Glomerular visceral epithelial cell (primary cell): ENCODE measurements around the gene TXLNA.
"Not testable (repeated sequence)": the region's sequence is repeated elsewhere in the genome, so short reads cannot be mapped to it uniquely, and the experiment has no call there.

ENCODE experiments used
- DNase-seq: peaks from one replicate; pipeline ENCODE4 v3.0.0-alpha.2; 2016; ENCODE audit errors: extremely low spot score

TXLNA gene

DNA sequence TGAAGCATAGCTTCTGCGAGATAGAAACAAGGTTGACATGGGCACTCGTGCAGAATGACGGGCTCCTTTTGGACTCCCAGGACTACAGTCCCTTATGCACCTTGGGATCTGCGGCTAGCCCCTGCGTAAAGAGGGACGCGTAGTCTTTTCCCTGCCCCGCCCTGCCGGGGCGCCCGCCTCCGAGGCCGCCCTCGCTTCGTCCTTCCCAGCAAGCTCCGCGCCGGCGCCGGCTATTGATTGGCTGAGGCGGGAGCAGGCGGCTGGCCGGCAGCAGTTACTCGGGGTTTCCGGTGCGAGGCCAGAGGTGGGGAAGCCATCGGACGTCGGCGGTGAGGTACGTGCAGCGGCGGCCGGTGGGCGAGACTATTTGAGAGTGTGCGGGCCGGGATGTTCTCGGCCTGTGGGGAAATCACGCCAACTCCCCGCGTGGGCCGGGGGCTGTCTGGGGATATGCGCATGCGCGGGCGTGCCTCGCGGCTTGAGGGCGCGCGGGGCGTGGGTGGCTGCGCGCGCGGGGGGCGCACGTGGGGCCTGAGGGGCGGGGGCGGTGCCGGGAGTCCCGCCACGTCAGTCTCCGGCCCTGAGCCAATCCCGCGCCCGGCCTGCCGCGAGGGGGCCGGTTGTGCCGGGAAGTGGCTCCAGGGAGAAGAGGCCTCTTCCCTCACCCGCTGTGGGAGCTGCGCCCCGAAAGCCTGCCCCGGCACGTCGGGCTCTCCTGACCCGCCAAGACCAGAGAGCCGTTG is at the start of gene TXLNA:
Gene TXLNA (plus strand): TSS at position 233 of the 743 bp plus-strand sequence. CDS start 671 bp downstream, outside the sequence.
- peak; percentile 92 for DNase-seq

DNA sequence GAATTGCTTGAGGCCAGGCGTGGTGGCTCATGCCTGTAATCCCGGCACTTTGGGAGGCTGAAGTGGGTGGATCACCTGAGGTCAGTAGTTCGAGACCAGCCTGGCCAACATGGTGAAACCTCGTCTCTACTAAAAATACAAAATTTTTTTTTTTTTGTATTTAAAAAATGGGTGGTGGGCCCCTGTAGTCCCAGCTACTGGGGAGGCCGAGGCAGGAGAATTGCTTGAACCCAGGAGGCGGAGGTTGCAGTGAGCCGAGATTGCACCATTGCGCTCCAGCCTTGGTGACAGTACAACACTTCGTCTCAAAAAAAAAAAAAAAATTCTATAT is 45.6 kb upstream of the TXLNA start:
- DNase-seq, result not testable (repeated sequence)

DNA sequence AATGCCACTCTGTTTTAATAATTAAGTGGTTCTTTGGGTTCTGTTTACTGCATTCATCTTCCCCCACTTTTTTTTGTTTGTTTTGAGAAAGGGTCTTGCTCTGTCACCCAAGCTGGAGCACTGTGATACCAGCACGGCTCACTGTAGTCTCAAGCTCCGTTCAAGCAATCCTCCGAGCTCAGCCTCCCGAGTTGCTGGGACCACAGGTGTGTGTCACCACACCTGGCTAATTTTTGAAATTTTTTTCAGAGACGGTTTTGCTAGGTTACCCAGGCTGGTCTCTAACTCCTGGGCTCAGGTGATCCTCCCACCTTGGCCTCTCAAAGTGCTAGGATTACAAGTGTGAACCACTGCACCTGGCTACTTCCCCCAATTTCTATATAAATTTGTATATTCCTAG is 42.4 kb upstream of the TXLNA start:
- DNase-seq, result no peak

DNA sequence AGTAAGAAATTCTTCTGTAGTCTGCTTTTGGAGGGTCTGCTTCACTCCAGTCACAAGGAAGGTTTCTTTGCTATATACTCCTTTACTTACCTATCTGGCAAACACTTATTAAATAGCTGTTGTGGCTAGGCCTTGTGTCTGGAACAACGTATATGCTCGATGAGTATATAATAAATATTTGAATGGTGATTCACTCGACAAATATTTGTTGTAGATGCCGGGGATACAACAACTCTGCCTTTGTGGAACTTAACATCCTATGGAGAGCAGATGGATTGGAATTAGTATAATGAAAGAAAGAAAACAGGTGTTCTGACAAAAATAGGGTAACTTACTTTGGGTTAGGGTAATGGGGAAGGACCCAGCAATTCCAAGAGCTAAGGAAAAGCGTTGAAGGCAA is 40.5 kb upstream of the TXLNA start:
- peak; percentile 25 for DNase-seq

DNA sequence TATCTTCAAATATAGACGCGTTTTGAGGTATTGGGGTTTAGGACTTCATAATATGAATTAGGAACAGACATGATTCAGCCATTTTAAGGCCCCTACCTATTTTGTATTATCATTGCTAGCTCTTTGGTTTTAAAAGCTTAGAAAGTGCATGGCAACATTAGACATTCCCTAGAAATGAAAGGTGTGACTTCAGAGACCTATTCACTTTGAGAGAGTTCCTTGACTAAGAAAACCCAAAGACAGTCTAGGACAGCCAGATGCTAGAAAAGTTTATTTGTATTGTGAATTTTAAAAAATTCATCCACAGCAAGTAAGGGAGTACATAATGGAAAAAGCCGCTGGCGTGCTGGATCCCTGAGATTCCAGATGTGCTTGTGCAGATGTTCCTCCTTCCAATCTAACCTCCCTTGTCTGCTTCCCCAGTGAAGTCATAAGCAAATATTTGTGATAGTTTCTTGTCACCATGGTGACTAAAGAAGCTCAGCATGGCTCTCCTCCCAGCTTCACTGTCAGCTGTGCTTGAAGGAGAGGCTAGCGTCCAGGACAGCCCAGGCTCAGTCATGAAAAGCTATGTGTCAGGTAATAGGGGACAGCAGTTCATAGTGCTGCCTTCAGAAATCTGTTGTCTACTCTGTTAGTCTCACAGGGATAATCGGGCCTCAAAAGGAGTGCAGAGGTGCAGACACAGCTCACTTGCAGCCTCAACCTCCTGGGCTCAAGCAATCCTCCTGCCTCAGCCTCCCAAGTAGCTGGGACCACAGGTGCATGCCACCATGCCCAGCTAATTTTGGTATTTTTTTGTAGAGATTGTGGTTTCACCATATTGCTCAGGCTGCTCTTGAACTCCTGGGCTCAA is 36.8 kb upstream of the TXLNA start:
- peak; percentile 52 for DNase-seq

DNA sequence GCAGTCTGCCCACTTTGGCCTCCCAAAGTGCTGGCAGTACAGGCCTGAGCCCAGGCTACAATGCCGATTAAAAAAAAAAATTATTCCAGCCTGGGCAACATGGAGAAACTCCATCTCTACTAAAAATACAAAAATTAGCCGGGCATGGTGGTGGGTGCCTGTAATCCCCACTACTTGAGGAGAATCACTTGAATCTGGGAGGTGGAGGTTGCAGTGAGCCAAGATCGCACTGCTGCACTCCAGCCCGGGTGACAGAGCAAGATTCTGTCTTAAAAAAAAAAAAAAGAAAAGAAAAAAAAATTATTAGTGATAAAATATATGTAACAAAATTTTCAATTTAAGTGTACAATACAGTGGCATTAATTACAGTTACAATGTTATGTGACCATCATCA is 36.2 kb upstream of the TXLNA start:
- not testable (repeated sequence) for DNase-seq

DNA sequence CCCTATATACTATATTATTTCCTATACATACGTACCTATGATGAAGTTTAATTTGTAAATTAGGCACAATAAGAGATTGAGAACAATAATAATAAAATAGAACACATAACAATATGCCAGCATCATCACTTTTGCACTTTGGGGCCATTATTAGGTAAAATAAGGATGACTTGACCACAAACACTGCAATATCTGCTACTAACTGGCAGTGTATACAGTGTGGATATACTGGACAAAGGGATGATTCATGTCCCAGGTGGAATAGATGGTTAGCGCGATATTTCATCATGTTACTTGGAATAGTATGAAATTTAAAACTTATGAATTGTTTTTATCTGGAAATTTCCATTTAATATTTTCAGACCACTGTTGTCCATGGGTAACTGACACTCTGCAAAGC is 35.4 kb upstream of the TXLNA start:
- DNase-seq, result no peak

DNA sequence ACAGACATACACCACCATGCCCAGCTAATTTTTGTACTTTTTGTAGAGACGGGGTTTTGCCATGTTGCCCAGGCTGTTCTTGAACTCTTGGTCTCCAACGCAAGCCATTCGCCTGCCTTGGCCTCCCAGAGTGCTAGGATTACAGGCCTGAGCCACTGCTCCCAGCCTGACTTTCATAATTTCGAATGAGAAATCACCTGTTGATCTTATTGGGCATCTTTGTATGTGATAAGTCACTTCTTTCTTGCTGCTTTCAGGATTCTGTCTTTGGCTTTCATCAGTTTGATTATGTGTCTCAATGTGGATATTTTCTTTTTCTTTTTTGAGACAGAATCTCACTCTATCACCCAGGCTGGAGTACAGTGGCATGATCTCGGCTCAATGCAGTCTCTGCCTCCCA is 31.7 kb upstream of the TXLNA start:
- not testable (repeated sequence) for DNase-seq

DNA sequence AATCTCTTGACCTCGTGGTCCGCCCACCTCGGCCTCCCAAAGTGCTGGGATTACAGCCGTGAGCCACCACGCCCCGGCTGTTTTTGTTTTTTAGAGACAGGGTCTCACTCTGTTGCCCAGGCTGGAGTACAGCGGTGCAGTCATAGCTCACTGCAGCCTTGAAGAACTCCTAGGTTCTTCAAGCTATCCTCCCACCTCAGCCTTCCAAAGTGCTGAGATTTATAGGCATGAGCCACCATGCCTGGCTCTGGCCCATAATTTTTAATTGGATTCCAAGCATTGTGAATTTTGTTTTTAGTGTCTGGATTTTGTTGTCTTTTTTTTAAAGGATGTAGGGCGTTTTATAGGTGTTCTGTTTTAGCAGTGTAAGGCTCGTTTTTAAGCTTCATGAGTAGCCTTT is 28.6 kb upstream of the TXLNA start:
- DNase-seq, result no peak

DNA sequence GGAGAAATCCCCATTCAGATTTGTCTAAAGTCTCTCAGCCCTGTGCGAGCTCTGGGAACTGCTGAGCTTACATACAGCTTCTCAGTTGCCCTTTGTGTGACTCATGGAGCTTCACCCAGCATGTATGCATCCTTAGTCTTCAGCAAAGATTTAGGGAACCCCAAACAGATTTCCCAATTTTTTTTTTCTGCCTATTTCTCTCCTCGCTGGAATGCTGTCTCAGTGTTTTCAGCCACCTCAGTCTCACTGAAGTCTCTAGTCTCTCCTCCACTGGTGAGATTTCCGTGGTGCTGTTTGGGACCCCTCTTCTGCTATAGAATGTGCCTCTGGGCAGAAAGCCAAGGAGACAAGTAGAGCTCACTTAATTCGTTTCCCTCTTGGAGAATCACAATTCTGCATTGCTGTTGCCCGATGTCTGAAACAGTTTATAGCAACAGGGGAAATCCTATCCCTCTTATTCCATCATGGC is 28.1 kb upstream of the TXLNA start:
- DNase-seq, result peak; percentile 45

DNA sequence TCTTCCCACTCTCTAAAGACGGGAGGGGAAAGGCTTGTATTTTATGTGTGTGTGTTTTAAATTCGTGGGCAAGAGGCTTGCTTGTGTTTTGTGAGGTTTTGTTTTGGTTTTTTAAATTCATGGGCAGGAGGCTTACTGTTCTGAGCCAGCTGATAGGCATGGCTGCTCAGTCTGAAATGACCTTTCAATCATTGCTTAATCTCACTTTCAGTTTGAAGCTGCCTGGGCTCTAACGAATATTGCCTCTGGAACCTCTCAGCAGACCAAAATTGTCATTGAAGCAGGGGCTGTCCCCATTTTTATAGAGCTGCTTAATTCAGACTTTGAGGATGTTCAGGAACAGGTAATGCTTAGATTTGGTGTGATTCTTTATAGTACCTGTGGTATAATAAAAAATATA is 20.3 kb upstream of the TXLNA start:
- DNase-seq, result no peak

DNA sequence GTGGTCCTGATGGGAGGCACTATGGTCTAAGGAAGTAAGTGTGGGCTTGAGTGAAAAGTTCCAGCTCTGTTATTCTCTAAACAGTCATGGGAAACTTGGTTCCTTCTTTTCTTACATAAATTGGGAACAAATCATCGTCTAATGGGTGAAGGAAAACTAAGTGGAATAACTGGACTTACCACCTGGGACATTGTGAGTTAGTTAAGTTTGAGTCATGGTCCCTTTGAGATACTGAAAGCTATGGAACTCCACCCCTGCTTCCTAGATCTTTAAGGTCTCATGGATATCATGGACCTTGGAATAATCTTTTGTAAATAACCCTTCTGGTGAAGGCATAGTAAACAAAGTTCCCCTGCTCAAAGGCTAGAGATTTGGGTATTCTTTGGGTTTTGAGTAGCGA is 16.1 kb upstream of the TXLNA start:
- DNase-seq, result no peak

DNA sequence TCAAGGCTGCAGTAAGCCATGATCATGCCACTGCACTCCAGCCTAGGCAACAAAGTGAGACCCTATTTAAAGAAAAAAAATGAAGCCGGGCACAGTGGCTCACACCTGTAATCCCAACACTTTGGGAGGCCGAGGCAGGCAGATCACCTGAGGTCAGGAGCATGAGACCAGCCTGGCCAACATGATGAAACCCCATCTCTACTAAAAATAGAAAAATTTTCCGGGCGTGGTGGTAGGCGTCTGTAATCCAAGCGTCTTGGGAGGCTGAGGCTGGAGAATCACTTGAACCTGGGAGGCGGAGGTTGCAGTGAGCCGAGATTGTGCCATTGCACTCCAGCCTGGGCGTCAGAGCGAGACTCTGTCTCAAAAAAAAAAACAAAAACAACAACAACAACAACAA is 13.8 kb upstream of the TXLNA start:
- not testable (repeated sequence) for DNase-seq

DNA sequence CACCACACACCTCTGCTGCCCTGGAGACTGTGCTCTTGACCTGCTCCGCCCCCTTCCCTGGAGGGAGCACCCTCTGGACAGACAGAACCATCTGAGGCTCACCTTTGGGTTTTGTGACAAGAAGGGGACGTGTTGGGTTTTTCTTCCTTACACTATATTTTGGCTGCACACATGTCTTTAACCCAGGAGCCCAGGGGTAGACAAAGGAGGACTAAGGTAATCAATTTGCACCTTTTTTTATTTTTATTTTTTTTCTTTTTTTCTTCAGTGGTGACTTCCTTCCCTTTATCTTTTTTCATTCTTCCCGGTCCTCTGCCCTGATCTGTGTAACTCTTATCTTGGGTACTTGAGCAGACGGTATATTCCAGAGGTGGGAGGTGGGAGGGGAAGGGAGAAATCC is 8.5 kb upstream of the TXLNA start:
- no peak for DNase-seq

DNA sequence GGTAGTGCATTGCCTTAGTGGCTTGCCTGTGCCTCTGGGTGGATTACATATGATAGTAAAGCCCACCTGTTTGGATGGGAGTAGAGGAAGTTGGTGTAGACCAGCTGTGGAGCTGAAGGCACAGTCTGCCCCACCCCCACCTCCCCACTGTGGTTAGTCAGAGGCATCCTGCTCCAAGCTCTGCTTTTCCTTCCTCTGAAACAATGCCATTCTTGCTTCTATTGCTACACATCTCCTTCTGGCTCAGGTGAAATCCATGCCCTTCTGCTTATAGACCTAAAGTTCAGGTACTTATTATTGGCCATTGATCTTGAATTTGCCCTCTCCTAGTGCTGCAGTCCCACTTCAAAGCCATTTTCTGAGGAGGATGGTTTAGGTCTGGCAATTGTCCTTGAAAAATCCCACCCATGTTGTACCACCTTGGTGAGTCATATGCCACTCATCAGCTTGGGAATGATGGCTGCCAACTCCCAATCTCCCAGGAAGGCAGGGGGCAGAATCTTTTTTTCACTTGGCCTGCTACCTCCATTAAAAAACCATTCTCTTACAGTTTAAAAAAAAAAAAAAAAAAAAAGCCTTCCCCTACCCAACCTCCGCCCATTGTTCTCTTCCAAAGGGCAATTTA is 6.7 kb upstream of the TXLNA start:
- peak; percentile 49 for DNase-seq

DNA sequence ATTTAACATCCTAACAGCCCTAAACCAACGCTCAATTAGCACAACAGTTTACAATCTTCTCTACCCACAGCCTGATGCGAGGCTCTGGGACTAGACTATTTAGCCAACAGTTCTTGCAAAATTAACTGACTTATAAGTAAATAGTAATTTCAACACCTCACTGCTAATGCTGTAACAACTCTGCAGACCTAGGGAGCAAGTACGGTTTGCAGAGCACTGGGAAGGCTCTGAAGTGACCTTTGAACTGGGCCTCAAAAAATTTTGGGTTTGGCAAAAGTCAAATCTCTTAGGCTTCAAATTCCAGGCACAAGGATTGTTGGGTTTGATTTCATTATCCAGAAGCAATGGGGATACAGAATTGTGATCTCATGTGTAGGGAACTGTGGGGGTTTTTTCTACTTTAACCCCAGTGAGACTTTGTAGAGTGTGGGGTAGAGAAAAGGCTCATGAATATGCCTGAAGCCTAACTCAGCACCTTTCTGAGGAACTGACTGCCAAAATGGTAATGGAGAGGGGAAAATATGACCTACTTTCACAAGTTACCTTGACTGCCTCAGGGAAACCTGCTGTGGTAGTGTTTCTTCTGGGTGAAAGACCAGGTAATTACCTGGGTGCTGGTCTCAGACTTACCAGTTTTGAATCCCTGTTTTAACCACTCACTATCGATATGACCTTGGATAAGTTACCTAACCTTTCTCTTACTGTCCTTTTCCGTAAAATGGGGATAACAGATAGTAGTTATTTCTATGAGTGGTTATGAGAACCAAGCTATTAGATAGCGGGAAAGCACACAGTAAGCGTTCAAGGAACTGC is 889 bp upstream of the TXLNA start:
- DNase-seq, result no peak

DNA sequence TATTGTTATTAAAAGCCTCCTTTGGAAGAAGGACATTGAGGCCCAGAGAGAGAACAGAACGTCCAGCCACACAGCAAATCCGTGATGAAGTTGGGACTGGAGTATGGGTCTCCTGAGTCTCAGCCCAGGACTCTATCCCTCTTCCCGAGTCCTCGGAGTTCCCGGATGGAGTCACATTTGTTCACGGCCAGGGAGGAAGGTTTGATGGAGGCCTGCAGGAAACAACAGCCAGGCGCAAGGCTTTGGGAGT is 357 bp upstream of the TXLNA start:
- DNase-seq, result no peak

DNA sequence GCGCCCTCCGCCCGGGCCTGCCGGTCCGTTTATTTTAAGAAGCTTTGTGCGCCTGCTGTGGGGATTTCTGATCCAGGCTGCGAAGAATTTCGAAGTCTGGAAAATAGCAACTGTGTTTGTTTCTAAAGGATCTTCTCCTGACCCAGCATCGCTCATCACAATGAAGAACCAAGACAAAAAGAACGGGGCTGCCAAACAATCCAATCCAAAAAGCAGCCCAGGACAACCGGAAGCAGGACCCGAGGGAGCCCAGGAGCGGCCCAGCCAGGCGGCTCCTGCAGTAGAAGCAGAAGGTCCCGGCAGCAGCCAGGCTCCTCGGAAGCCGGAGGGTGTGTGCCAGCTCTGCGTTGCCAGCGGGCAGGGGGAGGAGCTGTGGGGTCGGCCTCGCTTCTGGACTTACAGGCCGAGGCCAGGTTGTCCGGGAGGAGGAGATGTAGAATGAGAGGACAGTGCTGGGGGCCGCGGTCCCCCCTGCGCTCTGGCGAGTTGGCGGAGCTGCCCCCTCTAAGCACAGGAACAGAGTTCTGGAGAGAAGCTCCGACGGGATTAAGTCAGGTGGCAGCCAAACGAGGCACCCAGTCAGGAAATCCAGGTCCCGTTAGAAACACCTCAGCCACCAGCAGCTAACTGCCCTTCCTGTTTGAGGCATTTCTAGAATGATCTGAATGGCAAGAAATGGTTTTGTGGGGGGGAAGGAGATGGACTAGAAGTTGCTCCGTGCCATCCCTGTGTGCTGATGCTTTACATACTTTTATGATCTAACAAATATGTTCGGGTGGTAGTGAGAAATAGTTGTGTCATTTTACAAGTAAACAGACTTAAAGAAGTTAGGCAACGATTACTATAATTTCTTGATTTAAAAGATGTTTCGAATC is 948 bp downstream of the TXLNA start:
- DNase-seq, result peak; percentile 63

DNA sequence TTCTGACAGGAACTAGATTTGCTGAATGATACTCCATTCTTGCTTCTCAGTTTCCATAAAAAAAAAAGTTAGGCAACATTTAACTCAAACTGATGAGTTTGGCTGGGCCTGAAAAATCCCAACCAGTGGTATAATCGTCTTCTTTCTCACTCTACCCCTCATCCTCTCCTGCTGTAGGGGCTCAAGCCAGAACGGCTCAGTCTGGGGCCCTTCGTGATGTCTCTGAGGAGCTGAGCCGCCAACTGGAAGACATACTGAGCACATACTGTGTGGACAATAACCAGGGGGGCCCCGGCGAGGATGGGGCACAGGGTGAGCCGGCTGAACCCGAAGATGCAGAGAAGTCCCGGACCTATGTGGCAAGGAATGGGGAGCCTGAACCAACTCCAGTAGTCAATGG is 1.6 kb downstream of the TXLNA start:
- no peak for DNase-seq

DNA sequence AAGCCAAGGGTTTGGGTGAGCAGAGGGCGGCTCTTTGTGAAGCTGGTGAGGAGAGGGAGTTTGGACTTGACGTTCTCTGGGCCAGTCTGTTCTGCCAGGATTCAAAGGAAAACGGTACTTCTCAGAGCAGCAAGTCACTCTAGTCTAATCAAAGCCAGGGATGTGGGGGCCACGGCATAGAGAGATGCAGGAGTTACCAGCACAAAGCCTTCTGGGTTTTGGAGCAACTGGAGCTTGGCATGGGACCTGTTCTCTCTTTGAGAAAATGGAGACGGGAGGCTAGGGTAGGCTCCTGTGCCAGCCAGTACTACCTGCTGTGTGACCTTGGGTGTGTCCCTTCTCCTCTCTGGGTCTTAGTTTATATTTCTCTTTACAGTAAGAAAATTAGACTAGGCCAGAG is 2.1 kb downstream of the TXLNA start:
- no peak for DNase-seq

DNA sequence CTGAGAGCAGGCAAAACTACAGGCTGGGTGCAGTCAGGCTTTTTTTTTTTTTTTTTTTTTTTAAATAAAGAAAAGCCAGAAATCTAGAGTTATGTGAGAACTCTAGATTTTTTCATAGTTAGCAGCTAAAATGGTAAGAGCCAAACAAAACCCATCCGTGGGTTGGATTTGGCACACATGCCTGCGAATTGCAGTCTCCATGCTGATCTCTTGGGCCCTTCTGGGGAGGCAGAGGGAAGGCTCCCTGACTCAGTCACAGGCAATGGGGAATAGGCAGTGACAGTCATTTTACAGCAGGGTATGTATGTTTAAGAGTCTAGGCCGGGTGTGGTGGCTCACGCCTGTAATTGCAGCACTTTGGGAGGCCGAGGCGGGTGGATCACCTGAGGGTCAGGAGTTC is 2.6 kb downstream of the TXLNA start:
- no peak for DNase-seq
